Esophagus mucosa (tissue), 1 donor: ENCODE results near the gene ZNF337. TPM values are rescaled to one million over a fixed set of nuclear protein-coding genes. Genes with fewer than 3 reads are reported as not detected.
"Not testable (repeated sequence)": the region's sequence is repeated elsewhere in the genome, so short reads cannot be mapped to it uniquely, and the experiment has no call there.

ENCODE experiments used
- ATAC-seq: fragments of 200-7000 bp; cut with Tn5 transposase; one replicate; pipeline ENCODE4 v1.9.1; 2020
- total RNA-seq: library from RNA; stranded (reverse); gene quantifications from one replicate; pipeline ENCODE4 v1.2.4, GENCODE V29; 2023
- donor health status: DM: yes; HTN: yes; CAD: no.

Gene ZNF337
- total RNA-seq, 1 donor from 2014 or later = 5.7 TPM

GRCh38 chr20:25692499-25692898 lies 4.2 kb downstream of the ZNF337 start:
- ATAC-seq = no peak

DNA sequence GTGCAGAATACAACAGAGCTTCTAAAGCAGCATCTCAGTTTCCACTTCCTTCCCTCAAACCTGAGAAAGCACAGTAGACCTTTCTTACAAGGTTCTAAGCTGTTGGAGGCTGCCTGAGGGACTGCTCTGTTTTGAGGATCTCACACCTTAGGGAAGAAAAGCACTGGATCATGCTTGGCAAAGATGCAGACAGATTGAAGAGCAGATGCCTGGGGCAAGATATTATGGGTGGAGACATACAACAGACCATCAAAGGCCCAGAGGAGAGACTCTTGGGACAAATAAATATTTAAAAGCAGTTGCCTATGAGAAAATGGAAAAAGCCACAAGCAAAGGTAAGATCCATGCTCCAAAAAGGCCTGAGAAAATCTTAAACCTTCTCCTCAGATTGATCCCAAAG lies 6.2 kb downstream of the ZNF337 start:
- ATAC-seq = no peak

DNA sequence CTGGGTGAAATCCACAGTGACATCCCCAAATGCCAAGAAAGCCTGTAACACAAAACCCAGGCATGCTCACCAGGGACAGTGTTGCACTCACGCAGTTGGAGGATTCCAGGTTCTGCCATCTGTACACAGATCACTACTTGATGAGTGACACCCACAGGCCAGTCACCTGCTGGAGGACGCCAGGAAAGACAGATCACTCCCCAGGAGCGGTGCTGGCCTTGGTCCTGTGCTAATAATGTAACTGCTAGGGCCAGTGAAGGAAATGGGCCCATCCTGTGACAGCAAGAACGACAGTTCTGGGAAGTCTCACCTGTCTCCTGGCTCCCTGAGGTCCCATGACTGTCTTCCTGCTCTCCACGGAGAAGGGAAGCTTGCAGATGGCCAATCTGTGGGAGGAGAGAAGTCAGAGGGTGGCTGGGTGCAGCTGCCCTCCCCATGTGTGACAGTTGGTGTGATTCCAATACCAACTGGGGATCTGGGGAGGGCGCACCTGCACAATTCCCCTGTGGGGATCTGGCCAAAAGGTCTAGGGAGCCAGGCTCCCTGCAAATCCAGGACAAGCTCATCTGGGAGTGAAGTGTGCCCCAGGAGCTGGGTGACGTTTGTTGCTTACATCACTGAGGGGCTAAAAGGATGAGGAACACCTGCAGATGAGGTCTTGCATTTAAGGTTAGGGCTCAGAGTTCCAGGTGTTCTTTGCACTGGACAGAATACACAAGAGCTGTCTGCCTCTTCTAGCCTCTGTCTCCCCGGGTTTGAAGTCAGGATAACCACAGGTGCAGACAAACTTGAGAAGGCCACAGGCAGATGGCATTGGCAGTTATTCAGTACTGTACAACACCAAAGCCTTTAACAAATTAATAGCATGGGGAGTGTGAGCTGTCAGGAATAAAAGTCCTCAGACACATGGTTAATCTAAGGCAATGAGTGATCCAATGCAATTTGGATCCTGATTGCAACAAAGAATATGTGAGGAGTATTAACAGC lies 10.3 kb downstream of the ZNF337 start:
- peak; percentile 23 for ATAC-seq

DNA sequence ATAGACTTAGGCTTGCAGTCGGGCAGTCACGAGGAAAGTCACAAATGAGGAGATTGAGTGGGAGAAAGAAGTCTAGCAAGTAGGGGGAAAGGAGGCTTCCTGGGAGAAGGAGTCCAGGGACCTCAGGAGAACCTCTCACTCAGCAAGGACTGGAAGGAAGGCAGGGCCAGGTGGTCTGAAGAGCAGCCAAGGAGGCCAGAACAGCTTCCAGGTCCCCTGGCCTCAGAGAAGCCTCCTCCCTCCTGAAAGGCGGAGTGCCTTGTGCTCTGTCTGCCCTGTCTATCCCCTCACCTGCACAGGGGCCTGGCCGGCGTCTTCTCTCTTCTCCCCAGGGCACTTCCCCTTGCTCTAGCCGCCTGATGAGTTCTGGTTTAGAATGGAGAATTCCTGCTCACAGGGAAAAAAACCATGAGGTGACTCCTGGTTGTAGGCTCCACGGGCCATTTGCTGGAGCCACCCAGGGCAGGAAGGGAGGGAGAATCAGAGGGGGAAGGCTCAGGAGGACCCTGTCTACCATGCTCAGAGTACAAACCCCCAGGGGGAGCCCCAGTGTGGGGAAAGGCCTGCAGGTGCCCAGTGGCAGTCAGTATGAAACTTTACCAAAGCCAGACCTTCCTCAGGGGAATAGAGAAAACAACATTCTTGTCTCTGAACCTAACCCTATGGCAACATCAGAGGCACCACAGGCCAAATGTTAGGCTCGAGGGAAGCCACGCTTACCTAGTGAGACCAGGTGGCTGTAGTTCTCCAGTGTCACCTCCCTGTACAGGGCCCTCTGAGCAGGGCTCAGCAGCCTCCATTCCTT lies 11.2 kb downstream of the ZNF337 start:
- ATAC-seq = peak; percentile 18

GRCh38 chr20:25683826-25684225 lies 12.8 kb downstream of the ZNF337 start:
- not testable (repeated sequence) for ATAC-seq

- no peak for ATAC-seq
Measured at GRCh38 chr20:25683050-25683449, 13.6 kb downstream of the ZNF337 start.

GRCh38 chr20:25676164-25676809 lies 20.4 kb downstream of the ZNF337 start:
- ATAC-seq = peak; percentile 98

DNA sequence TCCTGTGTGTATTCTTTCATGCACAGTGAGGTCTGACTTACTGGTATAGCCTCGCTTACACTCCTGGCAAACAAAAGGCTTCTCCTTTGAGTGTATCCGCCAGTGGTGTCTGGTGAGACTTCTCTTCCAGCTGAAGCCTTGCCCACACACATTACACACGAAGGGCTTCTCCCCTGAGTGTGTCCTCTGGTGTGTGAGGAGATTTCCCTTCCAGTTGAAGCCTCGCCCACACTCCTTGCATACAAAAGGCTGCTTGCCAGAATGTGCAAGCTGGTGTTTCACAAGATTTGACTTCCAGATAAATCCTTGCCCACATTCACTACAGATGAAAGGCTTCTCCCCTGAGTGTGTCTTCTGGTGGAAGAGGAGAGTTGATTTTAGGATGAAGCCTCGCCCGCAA lies 21.5 kb downstream of the ZNF337 start:
- no peak for ATAC-seq

DNA sequence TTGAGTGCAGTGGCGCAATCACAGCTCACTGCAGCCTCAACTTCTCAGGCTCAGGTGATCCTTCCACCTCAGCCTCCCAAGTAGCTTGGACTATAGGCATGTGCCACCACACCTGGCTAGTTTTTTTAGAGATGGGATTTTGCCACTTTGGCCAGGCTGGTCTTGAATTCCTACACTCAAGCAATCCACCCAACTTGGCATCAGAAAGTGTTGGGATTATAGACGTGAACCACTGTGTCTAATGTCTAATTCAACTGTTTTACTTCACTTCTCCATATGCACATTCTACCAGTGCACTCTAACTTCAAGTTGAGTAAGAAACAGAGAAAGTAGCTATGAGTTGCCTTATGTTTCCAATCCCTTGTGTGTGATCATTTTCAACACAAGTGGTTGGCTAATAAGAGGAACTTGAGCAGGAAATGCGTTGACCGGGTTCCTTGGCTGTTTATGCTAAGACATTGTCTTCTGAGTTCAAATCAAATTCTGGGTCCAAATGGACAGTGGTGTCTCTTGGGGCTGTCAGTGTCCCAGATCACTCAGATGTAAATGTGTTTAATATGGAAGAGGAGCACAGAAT lies 23.9 kb downstream of the ZNF337 start:
- ATAC-seq = no peak

DNA sequence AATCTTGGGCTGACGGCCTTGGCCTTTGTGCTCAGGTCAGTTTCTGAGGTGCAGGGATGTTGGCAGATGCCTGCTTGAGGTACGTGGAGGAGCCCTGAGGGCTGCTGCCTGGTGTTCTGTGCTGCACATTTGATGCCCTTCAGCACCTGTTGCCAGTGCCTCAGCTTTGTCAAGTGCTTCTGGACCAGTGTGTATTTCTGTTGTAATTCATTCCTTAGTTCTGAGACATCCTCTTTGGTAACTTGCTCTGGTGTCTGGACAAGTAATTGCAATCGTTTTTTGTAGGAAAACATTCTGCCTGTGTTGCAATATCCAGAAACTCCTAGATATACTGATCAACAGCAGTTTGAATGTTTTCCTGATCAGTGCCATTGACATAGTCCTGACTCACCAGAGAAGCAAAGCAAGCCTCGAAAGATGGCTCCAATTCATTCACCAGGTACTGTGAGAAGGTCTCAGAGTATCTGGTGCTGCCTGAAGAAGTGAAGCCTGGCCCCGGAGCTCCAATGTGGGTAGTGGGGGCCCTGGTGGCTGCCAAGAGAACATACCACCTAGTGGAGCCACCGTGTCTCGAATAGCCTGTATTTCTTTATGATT lies 26.7 kb downstream of the ZNF337 start:
- ATAC-seq = peak; percentile 59

DNA sequence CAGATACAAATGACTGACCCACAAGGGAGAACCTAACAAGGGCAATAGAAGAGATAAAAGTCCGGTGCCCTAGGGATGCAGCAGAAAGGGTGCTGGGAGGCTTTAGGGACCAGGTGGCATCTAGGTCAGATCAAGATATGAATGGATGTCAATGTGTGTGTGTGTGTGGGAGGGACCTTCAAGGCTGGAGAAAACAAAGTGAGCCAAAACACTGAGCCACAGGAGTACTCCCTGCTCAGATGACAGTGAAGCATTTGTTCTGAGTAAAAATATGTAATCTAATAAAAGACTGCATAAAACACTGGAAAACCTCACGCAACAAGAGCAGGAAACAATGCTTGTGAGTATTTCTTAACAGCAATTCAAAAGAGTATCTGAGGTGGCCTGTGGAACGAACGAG lies 28.2 kb downstream of the ZNF337 start:
- ATAC-seq = no peak

- ATAC-seq = peak; percentile 99
Measured at GRCh38 chr20:25659999-25660398, 36.7 kb downstream of the ZNF337 start.

GRCh38 chr20:25654487-25654886 lies 42.2 kb downstream of the ZNF337 start:
- ATAC-seq = peak; percentile 65

GRCh38 chr20:25652866-25653265 lies 43.8 kb downstream of the ZNF337 start:
- not testable (repeated sequence) for ATAC-seq

GRCh38 chr20:25644814-25645213 lies 51.8 kb downstream of the ZNF337 start:
- no peak for ATAC-seq

DNA sequence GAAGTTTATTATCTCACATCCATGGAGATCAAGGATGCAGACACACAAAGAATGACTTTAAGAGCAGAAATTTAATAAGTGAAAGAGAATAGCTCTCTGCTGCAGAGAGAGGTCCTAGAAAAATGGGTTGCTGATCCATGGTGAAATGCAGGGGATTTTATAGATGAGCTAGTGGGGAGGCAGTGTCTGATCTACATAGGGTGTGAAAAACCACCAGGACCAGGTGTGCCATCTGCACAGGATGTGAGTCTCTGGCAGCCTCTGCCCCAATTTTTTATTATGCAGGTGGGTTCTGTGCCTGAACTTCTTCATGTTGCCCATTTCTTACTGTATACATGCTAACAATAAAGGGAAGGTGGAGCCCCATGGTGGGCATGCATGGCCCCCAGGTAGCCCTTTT lies 52.9 kb downstream of the ZNF337 start:
- no peak for ATAC-seq

DNA sequence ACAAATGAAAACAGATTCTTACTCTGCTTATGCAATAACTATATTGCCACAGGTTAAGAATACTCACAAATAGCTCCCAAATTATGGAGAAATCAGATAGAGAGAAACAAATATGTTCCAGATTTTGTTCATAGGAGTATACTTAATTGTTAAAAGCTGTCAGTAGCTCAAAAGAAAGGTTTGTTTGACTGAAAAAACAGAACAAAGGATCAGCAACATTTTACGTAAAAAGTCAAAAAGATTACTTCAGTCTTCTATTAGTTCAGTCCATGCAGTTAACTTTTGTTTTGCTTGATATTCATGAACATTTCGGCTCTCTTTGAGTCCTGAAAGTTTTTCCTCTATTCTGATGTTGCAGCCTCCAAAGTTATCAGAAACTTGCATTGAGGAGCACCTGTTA lies 59.4 kb downstream of the ZNF337 start:
- ATAC-seq = no peak

DNA sequence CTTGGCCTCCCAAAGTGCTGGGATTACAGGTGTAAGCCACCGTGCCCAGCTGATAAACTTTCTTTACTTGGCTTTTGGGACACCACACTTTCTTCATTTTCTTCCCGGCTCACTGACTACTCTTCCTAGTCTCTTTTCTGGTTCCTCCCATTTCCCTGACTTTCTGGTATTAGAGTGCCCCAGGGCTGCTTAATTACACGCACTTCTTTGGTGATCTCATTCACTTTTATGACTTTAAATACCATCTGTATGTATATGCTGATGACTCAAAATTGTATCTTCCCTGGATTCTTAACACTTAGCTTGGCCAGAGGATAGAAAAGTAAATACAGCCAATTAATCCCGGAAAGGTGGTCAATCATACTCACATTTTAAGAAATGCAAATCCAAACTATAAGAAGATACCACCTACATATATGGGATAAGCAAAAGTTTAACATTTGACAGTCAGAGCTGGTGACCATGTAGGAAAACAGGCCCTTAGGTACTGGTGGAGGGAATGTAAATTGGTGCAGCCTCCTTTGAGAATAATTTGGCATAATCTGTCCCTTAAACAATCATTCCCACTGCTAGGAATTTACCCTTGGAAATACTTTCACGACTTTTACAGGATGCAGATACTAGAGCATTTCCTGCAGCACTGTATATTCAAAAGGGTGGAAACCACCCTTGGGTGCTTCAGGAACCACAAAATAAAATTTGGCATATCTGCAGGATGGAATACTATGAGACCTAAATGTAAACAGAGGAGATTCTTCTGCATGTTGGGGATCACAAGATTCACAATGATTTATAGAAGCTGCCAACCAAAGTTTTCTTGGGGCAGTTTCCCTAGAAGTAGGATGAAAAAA lies 63.5 kb downstream of the ZNF337 start:
- ATAC-seq = peak; percentile 78

DNA sequence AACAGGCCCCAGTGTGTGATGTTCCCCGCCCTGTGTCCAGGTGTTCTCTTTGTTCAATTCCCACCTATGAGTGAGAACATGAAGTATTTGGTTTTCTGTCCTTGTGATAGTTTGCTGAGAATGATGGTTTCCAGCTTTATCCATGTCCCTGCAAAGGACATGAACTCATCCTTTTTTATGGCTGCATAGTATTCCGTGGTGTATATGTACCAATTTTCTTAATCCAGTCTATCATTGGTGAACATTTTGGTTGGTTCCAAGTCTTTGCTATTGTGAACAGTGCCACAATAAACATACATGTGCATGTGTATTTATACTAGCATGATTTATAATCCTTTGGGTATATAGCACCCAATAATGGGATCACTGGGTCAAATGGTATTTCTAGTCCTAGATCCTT lies 66.0 kb downstream of the ZNF337 start:
- ATAC-seq = not testable (repeated sequence)

DNA sequence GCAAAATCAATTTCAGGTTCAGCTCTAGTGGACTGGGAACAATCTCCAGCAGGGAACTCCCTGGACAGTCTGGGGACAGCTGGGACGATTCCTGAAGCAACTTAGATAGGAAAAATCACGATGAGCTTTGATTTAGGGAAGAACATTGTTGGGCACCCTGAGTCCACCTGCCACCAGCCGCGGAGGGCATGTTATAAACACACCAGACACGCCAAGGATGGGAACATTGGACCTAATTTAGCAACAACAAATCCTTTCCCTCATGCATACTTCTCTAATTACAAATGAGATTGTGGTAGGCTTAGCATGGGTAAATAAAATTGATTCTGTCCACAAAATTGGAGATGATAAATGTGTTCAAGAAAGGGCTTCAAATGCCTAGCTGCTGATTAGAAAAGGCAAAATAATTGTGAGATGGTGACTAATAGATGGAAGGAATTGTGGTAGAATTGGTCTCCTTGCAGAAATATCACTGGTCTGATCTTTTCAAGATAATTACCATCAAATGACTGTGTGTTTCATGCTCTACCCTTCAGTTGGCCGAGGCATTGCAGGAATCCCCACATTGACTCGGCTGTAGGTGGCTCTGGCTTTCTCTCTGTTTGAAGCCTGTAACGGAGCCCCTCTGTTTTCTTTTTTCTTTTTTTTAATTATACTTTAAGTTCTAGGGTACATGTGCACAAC lies 66.7 kb downstream of the ZNF337 start:
- ATAC-seq = no peak

DNA sequence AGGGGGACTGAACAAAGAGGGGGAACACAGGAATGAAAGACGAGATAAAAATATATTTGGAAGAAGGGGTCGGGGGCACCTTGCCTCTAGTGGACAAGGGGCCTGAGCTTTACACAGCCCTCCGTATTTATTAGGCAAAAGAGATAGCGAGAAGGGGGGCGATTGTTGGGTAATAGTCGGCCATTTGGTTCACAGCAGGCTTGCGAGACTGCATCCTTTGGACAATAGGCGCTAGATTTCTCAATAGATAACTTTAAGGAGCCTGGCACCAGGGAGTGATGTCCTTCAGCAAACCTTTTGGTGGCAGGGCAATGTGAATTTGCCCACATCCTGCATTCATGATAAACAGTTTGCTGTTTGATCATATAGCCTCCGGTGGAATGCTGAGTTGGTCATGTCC lies 69.9 kb downstream of the ZNF337 start:
- ATAC-seq = no peak
